HT1080 (cell line): Measurements from ENCODE around the gene TMF1. TPM values are rescaled to one million over a fixed set of nuclear protein-coding genes. Genes with fewer than 3 reads are reported as not detected.

Experiments
- DNase-seq: peaks from one replicate; pipeline ENCODE4 v3.0.0-alpha.2; 2015; ENCODE audit warnings: low read depth
- polyA plus RNA-seq, 2 experiments: library from polyadenylated mRNA; depleted of rRNA; stranded (reverse); fragments of >200 nt; gene quantifications; 2 replicates each; pipeline ENCODE4 v1.2.3, GENCODE V29; 2015
- total RNA-seq: library from RNA; depleted of rRNA; stranded (reverse); fragments of >200 nt; shearing (Covaris generic); gene quantifications from 2 replicates; pipeline ENCODE4 v1.2.3, GENCODE V29; 2014; rRNA removed

TMF1 gene
- 9.7 and 12.0 TPM in 2 replicates for total RNA-seq
- polyA plus RNA-seq (2015; cell fraction: cytosol; rRNA removed), result 9.2 and 11.3 TPM in 2 replicates
- 18.7 and 21.2 TPM in 2 replicates for polyA plus RNA-seq (2015; cell fraction: nucleus; rRNA removed)

DNA sequence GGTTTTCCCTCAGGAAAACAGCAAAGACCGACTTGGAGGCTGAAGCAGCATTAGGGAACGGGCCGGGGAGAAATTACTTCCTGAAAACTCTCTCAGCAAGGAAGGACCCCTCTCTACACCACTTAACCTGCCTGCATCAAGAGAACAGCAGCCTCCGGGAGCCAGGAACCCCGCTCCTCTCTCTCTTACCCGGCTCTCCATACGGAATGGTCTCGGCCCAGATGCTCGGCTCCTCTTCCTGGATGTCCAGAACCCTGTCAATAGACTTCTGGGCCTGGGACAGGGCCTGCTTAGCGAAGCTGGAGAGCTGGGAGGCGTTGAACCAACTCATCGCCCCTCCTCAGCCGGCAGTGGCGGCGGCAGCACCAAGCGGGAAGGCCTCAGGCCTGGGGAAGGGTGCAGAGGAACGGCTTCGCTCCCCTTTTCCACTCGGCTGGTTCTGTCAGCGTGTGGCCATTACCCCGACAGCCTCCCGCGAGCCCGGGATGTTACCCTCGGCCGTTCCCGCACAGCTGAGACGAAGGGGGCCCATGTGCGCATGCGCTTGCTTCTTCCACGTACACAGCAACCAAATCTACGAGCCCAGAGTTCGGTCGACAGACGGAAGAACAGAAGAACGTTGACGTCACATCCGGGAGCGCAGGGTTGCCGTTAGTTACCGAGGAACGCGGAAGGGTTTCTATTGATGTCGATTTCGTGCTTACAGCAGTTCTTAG, at the start of gene TMF1:
Gene TMF1 (minus strand): TSS at position 578 of the 716 bp plus-strand sequence. CDS start 247 bp downstream, at position 331.
- peak; percentile 96 for DNase-seq

GRCh38 chr3:69099576-69099975, 47.4 kb upstream of the TMF1 start:
- DNase-seq, result no peak

DNA sequence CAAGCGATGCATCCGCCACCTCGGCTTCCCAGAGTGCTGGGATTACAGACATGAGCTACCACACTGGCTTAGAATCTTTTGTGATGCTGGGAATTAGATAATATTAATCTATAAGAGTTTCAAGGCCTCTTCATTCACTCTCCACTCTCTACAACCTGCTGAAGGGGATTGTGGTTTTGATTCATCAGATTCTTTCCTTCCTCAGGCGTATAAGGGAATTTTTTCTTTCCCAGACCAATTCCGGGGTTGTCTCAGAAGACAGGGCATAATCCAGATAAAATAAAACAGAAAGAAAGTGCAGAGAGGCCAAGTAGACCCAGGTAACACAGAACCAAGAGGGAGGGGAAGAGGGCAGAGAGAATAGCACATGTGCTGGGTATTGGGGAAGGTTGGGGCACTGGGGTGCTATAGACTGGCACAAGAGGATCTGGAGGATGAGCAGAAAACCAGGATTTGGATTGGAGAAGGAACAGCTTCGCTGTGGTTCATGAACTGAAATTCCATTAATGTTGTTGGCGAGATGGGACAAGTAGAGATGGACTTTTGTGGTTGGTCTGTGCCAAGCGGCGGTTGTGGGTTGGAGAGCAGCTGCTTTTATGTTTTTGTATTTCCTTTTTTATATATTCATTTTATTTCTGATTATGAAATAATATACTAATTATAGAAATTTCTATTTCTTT, 45.4 kb upstream of the TMF1 start:
- no peak for DNase-seq

DNA sequence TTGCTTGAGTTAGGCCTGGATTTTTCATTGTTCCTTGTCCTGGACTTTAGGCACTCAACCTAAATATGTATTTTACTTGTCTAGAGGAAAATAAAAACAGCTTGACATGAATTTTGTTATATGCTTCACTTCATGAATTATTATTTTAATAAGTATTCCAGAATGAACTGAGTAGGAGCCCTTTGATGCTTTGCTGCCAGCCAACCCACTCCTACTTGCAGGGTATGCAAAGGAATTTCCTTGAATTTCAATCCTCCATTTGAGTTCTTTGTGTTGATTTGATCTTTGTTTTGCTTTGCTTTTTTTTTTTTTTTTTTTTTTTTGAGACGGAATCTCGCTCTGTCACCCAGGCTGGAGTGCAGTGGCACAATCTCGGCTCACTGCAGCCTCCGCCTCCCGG, 44.2 kb upstream of the TMF1 start:
- DNase-seq, result no peak

GRCh38 chr3:69095636-69096035, 43.5 kb upstream of the TMF1 start:
- no peak for DNase-seq

DNA sequence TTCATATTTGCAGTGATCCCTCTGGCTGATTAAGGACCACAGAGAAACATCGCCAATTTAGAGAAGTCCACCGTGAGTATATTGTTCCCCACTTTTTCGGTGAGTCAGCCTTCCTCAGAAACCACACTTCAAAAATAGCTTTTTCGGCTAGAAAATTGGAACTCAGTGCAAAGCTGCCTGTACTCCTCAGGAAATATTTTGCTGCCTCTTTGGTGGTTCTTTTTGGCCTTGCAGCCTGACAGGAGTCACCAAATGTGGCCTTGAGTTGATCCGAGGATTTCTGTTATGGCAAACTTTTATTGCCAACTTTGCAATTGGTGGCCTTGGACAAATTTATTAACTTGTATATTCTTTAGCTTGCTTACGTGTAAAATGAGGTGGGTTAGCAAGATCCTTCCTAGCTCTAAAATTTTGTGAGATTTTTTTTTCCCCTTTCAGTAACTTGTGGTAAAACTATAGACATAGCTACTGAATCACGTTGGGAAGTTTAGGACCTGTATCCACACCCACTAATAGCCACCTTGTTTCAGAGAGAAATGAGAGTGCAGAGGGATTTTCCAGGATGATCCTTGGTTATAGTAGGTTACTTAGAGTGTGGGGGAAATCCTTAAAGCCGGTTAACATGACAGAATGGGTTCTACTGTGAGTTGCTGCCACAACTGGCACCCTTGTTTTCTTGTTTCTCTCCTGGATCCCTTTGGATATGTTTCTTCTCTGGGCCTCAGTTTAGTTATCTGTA, 42.5 kb upstream of the TMF1 start:
- peak; percentile 63 for DNase-seq

GRCh38 chr3:69092030-69092516, 39.9 kb upstream of the TMF1 start:
- DNase-seq, result no peak

- DNase-seq, result no peak
Observed at GRCh38 chr3:69091389-69092029, 39.4 kb upstream of the TMF1 start.

DNA sequence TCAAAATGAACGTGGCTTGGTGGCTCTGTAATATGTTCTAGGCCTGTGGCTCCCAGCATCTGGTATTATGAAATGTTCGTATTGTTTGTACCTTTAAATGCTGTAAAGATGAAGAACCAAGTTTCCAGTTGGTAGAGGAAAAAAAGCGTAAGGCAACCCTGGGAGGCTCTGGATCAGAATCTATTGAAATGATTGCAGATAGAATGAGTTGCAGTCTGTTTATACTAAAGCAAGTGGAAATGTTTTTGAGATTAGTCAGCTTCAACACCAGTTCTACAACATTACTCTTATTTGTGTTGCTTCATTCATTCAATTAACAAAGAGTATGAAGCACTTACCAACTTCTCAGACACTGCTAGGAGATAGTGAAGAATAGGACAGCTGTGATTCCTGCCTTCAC, 37.9 kb upstream of the TMF1 start:
- DNase-seq, result peak; percentile 66

GRCh38 chr3:69088063-69088462, 35.9 kb upstream of the TMF1 start:
- peak; percentile 31 for DNase-seq

DNA sequence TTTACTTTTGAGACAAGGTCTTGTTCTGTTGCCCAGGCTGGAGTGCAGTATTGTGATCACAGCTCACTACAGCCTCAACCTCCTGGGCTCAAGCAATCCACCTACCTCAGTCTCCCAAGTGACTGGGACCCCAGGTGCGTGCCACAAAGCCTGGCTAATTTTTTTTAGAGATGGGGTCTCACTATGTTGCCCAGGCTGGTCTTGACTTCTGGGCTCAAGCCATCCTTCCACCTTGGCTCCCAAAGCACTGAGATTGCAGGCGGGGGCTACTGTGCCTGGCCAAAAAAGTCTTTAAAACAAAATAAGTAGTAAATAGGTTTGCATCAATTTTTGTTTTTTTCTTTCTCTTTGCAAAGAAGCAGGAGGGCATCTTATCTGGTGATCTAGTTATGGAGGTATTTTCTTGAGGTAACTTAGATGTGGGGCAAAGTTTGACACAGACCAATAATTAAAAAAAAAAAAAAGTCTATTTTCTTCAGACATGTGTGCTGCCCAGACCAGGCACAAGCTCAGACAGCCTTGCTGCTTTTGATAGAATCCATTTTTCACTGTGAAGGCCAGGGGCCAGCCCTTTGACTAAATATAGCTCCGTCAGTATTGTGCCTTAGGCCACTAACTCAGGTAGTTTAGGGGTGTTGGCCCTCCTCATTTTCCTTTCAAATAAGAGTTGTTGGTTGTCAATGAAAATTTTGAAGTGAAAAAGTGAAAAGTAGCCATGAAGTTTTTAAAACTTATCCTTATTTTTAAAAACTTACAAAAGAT, 35.1 kb upstream of the TMF1 start:
- DNase-seq, result no peak

DNA sequence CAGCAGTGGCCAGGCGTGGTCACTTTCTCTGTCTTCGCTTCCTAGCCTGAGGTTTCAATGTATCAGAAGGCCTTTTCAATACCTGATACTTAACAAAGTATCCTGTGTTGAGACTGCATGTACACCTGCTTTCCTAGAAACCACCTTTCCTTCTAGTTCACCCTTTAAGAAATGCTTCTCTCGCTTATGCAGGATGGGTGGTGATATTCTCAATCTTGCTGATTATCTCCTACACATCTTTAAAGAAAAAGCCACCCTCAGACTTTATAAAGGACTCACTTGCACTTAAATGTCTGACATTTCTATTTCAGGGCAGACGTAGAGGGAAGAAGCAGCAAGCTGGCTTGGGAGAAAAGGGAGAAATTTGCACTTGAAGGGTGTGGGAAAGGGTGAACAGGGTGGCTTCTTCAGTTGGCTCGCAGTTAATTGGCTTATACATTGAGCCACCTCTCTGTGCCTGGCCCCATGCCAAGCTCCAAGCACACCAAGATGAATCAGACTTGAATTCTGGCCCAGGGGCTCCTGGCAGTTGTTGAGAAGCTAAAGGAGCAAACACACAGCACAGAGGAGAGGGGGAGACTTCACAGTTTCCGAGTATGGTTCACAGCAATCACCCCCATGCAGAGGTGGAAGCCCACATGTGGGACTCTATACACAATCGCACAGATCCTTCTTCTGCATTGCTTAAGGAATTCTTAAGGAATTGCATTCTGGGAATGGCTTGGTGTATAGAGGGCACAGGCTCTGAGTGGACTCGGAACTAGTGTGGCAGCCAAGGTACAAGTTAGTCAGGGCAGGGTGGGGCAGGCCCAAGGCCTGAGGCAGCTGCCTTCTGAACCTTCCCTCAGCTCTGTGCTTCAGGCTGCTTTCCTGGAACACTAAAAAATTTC, 33.9 kb upstream of the TMF1 start:
- DNase-seq, result peak; percentile 92

DNA sequence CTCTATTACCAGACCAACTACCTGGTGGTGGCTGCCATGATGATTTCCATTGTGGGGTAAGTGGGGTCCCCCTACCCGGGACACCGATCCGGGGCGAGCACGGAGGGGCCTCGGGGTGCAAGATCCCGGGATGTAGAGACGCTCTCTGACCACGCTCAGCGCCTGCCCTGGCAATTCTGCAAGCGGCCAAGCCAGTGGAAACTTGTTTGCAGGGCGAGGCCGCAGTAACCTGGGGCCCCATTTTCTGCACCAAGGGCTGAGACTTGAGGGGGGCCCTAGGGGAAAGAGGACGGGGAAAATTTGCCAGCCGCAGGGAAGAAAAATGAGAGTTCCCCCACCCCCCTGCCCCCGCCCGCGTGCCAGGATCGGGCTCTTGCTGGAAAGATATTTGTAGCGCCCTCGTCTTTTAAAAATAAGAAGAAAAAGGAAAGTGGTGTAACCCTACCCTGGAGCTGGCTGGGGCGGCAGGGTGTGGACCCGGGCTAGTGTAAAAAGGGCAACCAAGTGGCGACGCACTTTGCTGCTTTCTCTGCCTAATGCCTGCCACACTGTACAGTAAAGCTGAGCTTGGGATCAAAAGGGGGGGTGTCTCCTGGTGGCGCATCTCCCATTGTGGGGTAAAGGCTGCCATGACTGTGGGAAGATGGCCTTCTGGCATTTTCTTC, 33.2 kb upstream of the TMF1 start:
- DNase-seq, result peak; percentile 31

- peak; percentile 93 for DNase-seq
Observed at GRCh38 chr3:69084326-69085167, 32.4 kb upstream of the TMF1 start, which contains the start of gene ARL6IP5. ARL6IP5 (plus strand) TSS chr3:69084937; CDS start chr3:69085048, 111 bp downstream.

DNA sequence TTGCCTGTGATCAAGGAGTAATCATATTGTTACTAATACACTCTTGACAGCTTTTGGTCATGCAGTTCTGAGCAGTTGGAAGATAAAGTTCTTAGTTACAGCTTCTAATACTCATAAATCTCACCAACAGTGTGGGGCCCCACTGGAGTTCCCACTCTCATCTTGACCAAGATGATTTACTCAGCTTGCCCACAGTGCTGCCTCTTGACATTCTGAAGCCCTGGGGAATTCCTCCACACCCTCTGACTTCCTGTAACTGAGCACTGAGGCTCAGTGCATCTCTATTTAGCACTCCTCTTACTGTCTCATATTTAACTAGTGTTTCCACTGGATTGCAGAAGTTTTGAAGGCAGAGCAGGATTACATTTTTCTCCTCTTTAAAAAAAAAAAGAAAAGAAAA, 30.7 kb upstream of the TMF1 start:
- peak; percentile 69 for DNase-seq

DNA sequence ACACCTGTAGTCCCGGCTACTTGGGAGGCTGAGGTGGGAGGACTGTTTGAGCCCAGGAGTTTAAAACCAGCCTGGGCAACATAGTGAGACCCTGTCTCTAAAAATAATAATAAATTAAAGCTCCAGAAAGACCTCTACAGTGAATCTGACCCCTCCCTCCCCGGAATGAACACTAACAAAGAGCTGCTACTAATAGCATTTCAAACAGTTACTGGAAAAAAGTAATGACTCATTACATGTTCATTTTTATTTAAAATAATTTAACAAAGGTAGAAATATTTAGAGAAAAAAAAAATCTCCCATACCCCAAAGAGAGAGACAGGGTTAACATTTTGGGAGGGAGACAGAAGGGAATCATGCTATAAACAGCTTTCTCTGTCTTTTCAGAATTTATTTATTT, 30.2 kb upstream of the TMF1 start:
- DNase-seq, result no peak

- peak; percentile 41 for DNase-seq
Observed at GRCh38 chr3:69081583-69082262, 29.6 kb upstream of the TMF1 start.
